22Rv1 (cell line): ENCODE results near the gene ABCB10.
"Not testable (repeated sequence)": the region's sequence is repeated elsewhere in the genome, so short reads cannot be mapped to it uniquely, and the experiment has no call there.

Experiments
- ZFX ChIP-seq: fragments of 450-650 bp; IDR thresholded peaks from 2 replicates; pipeline ENCODE4 v1.6.1; 2017; ENCODE audit warnings: antibody characterized with exemption, borderline replicate concordance
- TF ChIP-seq, protein P1 (sequence below): fragments of 450-650 bp; IDR thresholded peaks from 2 replicates; pipeline ENCODE4 v1.5.1; 2017; ENCODE audit warnings: mild to moderate bottlenecking

GRCh38 chr1:229511201-229511600 is 47.3 kb downstream of the ABCB10 start:
- TF ChIP-seq, protein P1, sequence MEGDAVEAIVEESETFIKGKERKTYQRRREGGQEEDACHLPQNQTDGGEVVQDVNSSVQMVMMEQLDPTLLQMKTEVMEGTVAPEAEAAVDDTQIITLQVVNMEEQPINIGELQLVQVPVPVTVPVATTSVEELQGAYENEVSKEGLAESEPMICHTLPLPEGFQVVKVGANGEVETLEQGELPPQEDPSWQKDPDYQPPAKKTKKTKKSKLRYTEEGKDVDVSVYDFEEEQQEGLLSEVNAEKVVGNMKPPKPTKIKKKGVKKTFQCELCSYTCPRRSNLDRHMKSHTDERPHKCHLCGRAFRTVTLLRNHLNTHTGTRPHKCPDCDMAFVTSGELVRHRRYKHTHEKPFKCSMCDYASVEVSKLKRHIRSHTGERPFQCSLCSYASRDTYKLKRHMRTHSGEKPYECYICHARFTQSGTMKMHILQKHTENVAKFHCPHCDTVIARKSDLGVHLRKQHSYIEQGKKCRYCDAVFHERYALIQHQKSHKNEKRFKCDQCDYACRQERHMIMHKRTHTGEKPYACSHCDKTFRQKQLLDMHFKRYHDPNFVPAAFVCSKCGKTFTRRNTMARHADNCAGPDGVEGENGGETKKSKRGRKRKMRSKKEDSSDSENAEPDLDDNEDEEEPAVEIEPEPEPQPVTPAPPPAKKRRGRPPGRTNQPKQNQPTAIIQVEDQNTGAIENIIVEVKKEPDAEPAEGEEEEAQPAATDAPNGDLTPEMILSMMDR: not testable (repeated sequence)
- TF ChIP-seq ZFX: not testable (repeated sequence)
